Measurements from ENCODE around the gene RAB3IL1. TPM values are rescaled to one million over a fixed set of nuclear protein-coding genes. Genes with fewer than 3 reads are reported as not detected.
A peak's percentile ranks its signal among the peaks of the same experiment; 100 is the strongest.

The RAB3IL1 gene
- total and polyA plus RNA-seq, 2 of the 13 experiments (the other 11 are each of a cell fraction or from before 2014, with no cell fraction given) = 1.2 to 2.0 TPM

DNA sequence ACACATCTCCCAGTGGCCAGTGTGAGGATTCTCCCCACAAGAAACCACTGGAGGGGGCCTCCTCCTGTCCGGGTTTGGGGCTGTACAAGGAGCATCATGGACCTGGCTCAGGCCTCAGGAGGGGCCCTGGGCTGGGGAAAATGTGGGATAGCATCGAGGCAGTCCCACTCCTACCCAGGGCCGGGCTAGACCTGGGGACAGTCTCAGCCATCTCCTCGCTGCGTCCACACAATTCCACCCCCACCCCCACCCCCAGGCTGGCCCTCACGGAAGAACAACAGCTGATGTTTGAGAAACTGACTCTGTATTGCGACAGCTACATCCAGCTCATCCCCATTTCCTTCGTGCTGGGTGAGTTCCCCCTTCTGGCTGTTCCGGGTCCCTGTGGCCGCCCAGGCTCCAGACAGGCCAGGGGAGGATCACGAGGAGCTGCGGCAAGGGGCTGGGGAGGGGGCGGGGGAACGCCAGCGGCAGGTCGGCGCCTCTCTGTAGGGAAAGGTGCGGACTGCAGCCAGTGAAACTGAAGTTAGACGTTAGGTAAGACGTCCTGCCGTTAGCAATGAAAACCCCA lies 37.6 kb upstream of the RAB3IL1 start (continued):
- TF ChIP-seq ZFP82 (CRISPR knock-in tag; IDR thresholded peaks at IDR 0.05; ENCODE audit: borderline replicate concordance) (no peak), SOX6 (IDR thresholded peaks at IDR 0.05) (no peak), SOX6 (CRISPR knock-in tag; IDR thresholded peaks at IDR 0.05) (peak; percentile 38; the same call in 1 of the 2 replicates), ZBTB7B (CRISPR knock-in tag; IDR thresholded peaks at IDR 0.05) (no peak)
- TF ChIP-seq, protein P1, sequence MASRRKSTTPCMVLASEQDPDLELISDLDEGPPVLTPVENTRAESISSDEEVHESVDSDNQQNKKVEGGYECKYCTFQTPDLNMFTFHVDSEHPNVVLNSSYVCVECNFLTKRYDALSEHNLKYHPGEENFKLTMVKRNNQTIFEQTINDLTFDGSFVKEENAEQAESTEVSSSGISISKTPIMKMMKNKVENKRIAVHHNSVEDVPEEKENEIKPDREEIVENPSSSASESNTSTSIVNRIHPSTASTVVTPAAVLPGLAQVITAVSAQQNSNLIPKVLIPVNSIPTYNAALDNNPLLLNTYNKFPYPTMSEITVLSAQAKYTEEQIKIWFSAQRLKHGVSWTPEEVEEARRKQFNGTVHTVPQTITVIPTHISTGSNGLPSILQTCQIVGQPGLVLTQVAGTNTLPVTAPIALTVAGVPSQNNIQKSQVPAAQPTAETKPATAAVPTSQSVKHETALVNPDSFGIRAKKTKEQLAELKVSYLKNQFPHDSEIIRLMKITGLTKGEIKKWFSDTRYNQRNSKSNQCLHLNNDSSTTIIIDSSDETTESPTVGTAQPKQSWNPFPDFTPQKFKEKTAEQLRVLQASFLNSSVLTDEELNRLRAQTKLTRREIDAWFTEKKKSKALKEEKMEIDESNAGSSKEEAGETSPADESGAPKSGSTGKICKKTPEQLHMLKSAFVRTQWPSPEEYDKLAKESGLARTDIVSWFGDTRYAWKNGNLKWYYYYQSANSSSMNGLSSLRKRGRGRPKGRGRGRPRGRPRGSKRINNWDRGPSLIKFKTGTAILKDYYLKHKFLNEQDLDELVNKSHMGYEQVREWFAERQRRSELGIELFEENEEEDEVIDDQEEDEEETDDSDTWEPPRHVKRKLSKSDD (CRISPR knock-in tag; IDR thresholded peaks at IDR 0.05; ENCODE audit: low read depth) = no peak

- H2AFZ ChIP-seq (ENCODE audit: low read length) = no peak overlapping the region
- TF ChIP-seq, protein P2, sequence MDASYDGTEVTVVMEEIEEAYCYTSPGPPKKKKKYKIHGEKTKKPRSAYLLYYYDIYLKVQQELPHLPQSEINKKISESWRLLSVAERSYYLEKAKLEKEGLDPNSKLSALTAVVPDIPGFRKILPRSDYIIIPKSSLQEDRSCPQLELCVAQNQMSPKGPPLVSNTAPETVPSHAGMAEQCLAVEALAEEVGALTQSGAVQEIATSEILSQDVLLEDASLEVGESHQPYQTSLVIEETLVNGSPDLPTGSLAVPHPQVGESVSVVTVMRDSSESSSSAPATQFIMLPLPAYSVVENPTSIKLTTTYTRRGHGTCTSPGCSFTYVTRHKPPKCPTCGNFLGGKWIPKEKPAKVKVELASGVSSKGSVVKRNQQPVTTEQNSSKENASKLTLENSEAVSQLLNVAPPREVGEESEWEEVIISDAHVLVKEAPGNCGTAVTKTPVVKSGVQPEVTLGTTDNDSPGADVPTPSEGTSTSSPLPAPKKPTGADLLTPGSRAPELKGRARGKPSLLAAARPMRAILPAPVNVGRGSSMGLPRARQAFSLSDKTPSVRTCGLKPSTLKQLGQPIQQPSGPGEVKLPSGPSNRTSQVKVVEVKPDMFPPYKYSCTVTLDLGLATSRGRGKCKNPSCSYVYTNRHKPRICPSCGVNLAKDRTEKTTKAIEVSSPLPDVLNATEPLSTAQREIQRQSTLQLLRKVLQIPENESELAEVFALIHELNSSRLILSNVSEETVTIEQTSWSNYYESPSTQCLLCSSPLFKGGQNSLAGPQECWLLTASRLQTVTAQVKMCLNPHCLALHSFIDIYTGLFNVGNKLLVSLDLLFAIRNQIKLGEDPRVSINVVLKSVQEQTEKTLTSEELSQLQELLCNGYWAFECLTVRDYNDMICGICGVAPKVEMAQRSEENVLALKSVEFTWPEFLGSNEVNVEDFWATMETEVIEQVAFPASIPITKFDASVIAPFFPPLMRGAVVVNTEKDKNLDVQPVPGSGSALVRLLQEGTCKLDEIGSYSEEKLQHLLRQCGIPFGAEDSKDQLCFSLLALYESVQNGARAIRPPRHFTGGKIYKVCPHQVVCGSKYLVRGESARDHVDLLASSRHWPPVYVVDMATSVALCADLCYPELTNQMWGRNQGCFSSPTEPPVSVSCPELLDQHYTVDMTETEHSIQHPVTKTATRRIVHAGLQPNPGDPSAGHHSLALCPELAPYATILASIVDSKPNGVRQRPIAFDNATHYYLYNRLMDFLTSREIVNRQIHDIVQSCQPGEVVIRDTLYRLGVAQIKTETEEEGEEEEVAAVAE (CRISPR knock-in tag; IDR thresholded peaks at IDR 0.05; ENCODE audit: borderline replicate concordance) = no peak
- TF ChIP-seq SMAD9 (CRISPR knock-in tag; IDR thresholded peaks at IDR 0.05) (0 out of 2 replicates have a peak, but pooled peaks have one; percentile 59), ZNF770 (CRISPR knock-in tag; IDR thresholded peaks at IDR 0.05) (peak; percentile 94), ZNF691 (CRISPR knock-in tag; IDR thresholded peaks at IDR 0.05; ENCODE audit: borderline replicate concordance, low read depth) (0 out of 2 replicates have a peak, but pooled peaks have one; percentile 4)
Measured at GRCh38 chr11:61954106-61954850, 36.9 kb upstream of the RAB3IL1 start.

More at GRCh38 chr11:61954106-61954850, 36.9 kb upstream of the RAB3IL1 start:
- ChIA-PET CTCF (ENCODE audit: low intra/inter-chr PET ratio, low total read pairs) (interaction anchor here (1.2 kb wide), 1 partner anchor 128 kb away, joined by 3 read pairs; no protein-coding TSS in a partner anchor), POLR2A (interaction anchor here (0.7 to 10.3 kb wide), 12 partner anchors 7 to 135 kb away, joined by 3 to 138 read pairs (median 4); partner anchors contain the start of gene FTH1)
- in situ Hi-C loops (cut with HindIII; ENCODE audit: extremely low pct_ligation_motif_present, low pct_unique_long_range_greater_than_20kb) = no loop called here
- FAIRE-seq (no peak), DNase-seq (ENCODE audit: low spot score) (no peak), ATAC-seq (peak; percentile 29; the same call in 2 of the 3 replicates)
- Histone ChIP-seq H3K79me2 (ENCODE audit: insufficient read depth, low read length) (no peaks in the 10 kb centered on the region), H3K4me2 (ENCODE audit: low read depth, low read length) (peak overlapping the region; percentile 62), H3K4me1 (ENCODE audit: insufficient read depth, low read length) (peaks cover 26% of the 10 kb centered on the region), H3K27me3 (ENCODE audit: control insufficient read depth in 1 of 2, insufficient read depth in 2 of 2, low read length in 2 of 2) (no peaks in the 10 kb centered on the region), H3K4me3 (replicated peaks in 1 of 3; ENCODE audit: insufficient read depth in 1 of 3, low read depth in 2 of 3, low read length in 3 of 3) (peak overlapping the region in 2 of 3 experiments; percentile 2 to 56; a peak in 3 of 6 replicates), H3K27ac (ENCODE audit: extremely low read length, insufficient read depth, low read length) (no peak overlapping the region), H3K36me3 (replicated peaks in 1 of 2; ENCODE audit: control insufficient read depth in 1 of 2, insufficient read depth in 2 of 2, low read length in 2 of 2) (no peaks in the 10 kb centered on the region), H3K9me3 (ENCODE audit: low read length) (no peaks in the 10 kb centered on the region), H4K20me1 (ENCODE audit: insufficient read depth, low read length) (no peaks in the 10 kb centered on the region), H3K9ac (ENCODE audit: insufficient read depth, low read depth, low read length) (no peak overlapping the region)
- WGBS (ENCODE audit: low lambda C conversion rate) = 70% methylated on average over 9 of the region's 9 CpGs
- intact Hi-C loops (cut with micrococcal nuclease; ENCODE audit: unreplicated experiment) = no loop called here
- BruUV-seq (replicated peaks) = no TSS peak
